GM06990 (cell line): ENCODE measurements around the gene ELP4.

ENCODE experiments used
- DNase-seq: peaks from one replicate; pipeline ENCODE4 v3.0.0-alpha.2; 2011; ENCODE audit not compliant: insufficient read length; ENCODE audit errors: extremely low read depth
- H3K27me3 ChIP-seq: replicated peaks from 2 replicates; pipeline ENCODE4 v1.6.0; 2011; ENCODE audit warnings: low read length; ENCODE audit not compliant: control insufficient read depth, insufficient read depth
- H3K36me3 ChIP-seq: 2 replicates; pipeline ENCODE4 v1.5.1; 2011; ENCODE audit warnings: low read length; ENCODE audit not compliant: control insufficient read depth, insufficient read depth
- H3K4me3 ChIP-seq: replicated peaks from 2 replicates; pipeline ENCODE4 v1.5.1; 2011; ENCODE audit warnings: low read depth, mild to moderate bottlenecking, control low read depth, low read length
- CTCF ChIP-seq: IDR thresholded peaks from 2 replicates; pipeline ENCODE4 v1.5.1; 2011; ENCODE audit warnings: low read length, control low read depth, mild to moderate bottlenecking, inconsistent platforms; ENCODE audit not compliant: insufficient read depth, poor library complexity, severe bottlenecking

The ELP4 gene

GRCh38 chr11:31817621-31818424 lies 308.3 kb downstream of the ELP4 start:
- Histone ChIP-seq H3K36me3 (no peaks in the 10 kb centered on the region), H3K27me3 (peaks cover 6% of the 10 kb centered on the region), H3K4me3 (no peak overlapping the region)
- TF ChIP-seq CTCF = no peak
- DNase-seq = no peak

GRCh38 chr11:31818425-31818755 lies 308.8 kb downstream of the ELP4 start:
- H3K27me3 ChIP-seq = peaks cover 6% of the 10 kb centered on the region
- no peak for DNase-seq
- H3K36me3 ChIP-seq = no peaks in the 10 kb centered on the region
- no peak for TF ChIP-seq CTCF
- no peak overlapping the region for H3K4me3 ChIP-seq

GRCh38 chr11:31818874-31819331 lies 309.3 kb downstream of the ELP4 start:
- Histone ChIP-seq H3K4me3 (no peak overlapping the region), H3K36me3 (no peaks in the 10 kb centered on the region), H3K27me3 (peaks cover 6% of the 10 kb centered on the region)
- no peak for DNase-seq
- TF ChIP-seq CTCF = no peak

- Histone ChIP-seq H3K27me3 (peaks cover 3% of the 10 kb centered on the region), H3K4me3 (no peak overlapping the region), H3K36me3 (no peaks in the 10 kb centered on the region)
- no peak for TF ChIP-seq CTCF
- no peak for DNase-seq
These were observed 310.3 kb downstream of the ELP4 start for GRCh38 chr11:31819621-31820437.

- Histone ChIP-seq H3K4me3 (no peak overlapping the region), H3K36me3 (no peaks in the 10 kb centered on the region), H3K27me3 (peaks cover 3% of the 10 kb centered on the region)
- DNase-seq = no peak
- no peak for TF ChIP-seq CTCF
These were observed 310.9 kb downstream of the ELP4 start for GRCh38 chr11:31820438-31820818.
